DMS79 (cell line): ENCODE results near the gene RNASE7.
A peak's percentile ranks its signal among the peaks of the same experiment; 100 is the strongest.

ENCODE experiments used
- DNase-seq: peaks from one replicate; lab custom pipeline; 2025; lab: John Stamatoyannopoulos, UW

RNASE7 gene

DNA sequence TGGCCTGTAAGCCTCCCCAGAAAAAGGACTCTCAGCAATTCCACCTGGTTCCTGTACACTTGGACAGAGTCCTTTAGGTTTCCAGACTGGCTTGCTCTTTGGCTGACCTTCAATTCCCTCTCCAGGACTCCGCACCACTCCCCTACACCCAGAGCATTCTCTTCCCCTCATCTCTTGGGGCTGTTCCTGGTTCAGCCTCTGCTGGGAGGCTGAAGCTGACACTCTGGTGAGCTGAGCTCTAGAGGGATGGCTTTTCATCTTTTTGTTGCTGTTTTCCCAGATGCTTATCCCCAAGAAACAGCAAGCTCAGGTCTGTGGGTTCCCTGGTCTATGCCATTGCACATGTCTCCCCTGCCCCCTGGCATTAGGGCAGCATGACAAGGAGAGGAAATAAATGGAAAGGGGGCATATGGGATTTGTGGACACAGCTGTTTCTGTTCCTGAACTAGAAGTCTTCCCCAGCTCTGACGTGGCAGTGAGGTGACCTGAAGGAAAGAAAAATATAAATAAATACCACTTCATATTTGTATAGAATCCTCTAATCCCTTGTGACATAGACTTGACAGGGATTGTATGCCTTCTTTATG, 1.3 kb downstream of the RNASE7 start:
- DNase-seq = no peak

- DNase-seq = peak; percentile 60
These were observed 1.9 kb downstream of the RNASE7 start for GRCh38 chr14:21043974-21044618.

DNA sequence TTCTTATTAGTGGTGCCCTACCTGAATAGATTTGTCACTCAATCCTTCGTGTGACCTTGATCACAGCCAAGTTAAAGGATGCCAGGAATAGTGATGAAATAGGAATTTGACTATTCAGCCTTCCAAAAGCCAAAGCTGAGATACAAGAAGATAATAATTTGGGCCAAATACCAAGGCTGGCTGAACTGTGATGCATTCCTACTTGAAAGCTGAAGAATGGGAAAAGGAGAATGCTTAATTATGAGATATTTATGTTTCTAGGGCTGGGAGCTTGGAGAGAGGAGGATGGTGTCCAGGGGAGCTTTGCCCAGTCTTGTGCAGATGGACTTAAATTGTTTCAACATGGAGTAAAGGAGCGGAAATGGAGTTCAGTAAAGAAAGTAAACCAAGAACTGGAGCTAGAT, 5.2 kb downstream of the RNASE7 start:
- DNase-seq = no peak

GRCh38 chr14:21048638-21049037, 6.5 kb downstream of the RNASE7 start:
- DNase-seq = no peak

- DNase-seq = no peak
These were observed 7.1 kb downstream of the RNASE7 start for GRCh38 chr14:21049271-21049673.

DNA sequence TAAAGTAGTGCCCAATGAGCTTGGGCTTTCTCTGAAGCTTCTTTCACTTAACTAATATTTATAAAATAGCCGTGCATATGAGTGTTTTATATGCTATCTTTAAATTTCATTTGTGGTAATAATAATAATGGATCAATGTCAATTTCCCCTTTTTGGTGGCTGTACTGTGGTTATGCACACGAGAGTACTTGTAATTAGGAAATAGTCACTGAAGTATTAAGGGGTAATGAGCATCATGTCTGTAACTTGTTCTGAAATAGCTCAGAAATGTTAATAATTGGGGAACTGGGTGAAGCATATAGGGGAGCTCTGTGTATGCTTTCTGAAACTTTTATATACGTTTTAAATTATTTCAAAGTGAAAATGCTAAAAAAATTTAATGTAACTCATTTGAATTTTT, 8.4 kb downstream of the RNASE7 start:
- DNase-seq = no peak

- DNase-seq = no peak
These were observed 11.3 kb downstream of the RNASE7 start for GRCh38 chr14:21053184-21054122.

DNA sequence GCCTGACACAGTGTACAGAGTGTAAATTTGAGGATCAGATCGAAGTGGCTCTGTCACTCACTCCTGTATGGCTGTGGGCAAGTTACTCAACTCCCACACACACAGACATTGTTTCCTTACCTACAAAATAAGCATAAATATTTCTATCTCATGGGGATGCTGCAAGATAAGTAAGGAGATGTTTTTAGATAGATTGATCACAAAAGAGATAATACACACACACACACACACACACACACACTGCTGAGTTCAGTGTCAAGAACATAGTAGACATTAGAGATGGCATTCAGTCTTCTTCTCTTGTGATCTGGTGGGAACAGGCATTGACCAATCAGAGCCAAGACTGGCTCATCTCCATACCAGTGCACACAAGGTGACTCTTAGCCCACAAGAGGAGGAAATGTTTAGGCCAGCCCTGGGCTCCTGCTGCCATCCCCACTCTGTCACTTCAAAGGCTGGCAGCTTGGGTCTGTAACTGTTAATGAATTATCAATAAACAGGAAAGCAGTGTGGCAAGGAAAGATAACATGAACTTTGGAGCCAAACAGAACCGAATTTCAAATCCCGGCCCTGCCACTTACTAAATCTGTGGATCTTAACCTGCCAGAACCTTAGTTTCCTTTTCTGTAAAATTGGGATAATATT, 12.1 kb downstream of the RNASE7 start:
- DNase-seq = no peak

DNA sequence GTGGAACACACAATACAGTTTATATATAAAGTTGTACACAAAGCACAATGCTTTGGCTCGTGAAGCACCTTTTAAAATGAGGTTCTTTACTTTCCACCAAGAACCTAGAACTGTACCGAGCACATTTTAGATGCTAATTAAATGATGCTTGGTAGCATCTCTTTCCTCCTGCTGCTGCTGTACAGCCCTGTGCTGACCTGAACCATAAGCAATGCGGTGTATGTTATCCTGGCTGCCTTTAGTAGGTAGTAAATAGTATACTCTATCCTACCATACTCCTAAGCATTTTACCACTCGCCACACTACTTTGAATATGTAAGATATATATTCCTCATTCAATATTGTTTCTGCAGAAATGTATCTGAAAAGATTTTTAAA, 12.6 kb downstream of the RNASE7 start:
- no peak for DNase-seq

GRCh38 chr14:21055432-21056117, 13.4 kb downstream of the RNASE7 start:
- no peak for DNase-seq

- no peak for DNase-seq
These were observed 14.5 kb downstream of the RNASE7 start for GRCh38 chr14:21056520-21057163.

- no peak for DNase-seq
These were observed 15.9 kb downstream of the RNASE7 start, which contains the start of gene RNASE8 for GRCh38 chr14:21057803-21058675. TSS of gene RNASE8 (plus strand) at chr14:21057822. CDS start at chr14:21057893, 71 bp downstream.

DNA sequence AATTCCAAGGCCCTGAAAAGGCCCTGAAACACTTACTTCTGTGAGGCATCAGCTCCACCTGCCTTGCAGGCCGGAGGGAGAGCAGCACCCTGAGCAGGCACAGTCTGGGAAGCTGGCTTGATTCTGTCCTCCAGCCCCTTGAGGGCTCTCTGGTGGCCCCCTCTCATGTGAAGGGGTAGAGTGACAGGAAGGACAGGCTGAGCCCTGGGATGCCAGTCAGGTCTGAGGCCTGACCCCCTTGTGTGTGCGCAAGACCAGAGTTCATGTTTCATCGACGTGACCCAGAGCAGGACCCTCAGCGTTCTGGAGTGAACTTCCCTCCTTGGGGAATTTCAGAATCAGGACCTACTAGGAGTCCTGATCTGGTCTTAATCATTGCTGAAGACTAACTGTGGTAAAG, 16.7 kb downstream of the RNASE7 start:
- DNase-seq = no peak

DNA sequence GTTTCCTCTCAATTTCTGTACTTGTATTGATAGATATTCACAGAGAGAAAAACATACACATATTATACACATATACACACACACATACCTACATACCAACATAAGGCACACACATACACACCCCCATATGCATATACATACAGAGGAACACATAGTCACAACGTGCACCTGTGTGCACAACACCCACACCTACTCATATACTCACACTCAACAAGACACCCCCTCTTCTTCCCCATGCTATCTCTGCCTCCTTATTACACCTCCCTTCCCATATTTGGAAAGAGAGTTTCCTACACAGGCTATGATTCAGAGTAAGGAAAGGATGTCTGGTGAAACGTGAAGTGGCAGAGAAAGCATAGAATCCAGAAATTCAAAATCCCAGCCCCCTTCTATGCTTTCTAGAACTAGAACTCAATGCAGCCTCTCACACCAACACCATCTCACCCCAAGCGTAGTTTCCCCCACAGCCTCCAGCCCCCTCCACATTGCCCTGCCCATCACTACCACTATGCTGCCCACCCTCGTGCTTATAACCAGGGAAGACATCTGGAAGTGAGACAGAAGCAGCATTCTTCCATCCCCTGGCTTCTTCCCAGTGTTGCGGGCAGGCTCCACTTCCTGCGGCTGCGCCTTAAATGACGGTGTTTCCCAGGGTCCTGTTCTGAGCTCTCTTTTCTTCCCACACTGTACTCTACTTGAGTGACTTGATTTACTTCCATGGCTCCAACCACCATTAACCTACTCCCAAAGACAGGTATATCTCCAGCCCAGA, 17.9 kb downstream of the RNASE7 start:
- no peak for DNase-seq

DNA sequence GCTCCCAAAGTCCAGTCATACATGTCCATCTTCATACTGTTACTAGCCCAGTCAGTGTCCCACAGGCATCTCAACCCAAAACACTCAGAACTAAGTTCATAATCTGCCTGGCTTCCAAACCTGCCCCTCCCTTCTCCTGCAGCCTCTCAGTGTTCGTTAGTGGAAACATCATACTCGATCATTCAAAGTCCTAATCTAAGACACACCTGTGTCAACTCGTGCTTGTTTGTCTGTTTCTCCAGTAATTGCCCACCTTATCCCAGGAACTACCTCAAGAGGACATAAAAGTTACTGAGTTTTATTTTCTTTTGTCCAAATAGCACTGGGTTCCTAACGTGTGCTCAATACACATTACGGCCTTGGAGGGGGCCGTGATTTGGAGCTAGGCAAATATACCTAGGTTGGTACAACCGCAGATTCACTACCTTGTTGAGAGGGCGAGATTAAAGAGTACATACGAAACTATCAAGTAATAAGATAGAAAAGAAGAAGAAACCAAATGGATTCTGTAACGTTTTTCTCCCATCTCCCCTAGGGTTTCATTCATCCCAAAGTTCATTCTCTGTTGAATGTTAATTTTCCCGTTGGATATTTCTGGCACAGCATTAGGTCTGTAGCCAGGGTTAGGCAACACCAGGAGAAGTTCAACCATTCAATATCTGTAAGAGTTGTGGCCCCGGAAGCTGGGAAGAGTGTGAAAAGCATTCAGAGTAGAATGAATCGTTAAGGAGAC, 18.6 kb downstream of the RNASE7 start:
- DNase-seq = no peak

- no peak for DNase-seq
These were observed 19.1 kb downstream of the RNASE7 start for GRCh38 chr14:21061347-21061668.

DNA sequence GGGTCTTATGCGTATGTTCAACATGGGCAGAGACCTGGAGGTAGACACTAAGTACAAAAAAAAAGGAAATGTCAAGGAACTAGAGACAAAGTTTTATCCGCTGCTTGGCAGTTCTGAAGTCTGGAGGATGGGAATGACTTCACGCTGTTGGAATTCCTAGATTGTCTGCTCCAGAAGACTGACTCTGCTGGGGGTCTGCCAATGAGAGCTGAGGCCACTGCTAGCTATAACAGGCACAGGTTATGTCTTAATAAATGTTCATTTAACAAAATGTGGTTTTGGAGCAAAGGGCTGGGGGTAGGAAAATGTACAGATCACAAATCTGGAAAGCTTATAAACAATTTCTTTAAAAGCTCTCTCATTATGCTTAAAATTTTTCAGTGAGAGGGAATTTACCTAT, 21.3 kb downstream of the RNASE7 start:
- no peak for DNase-seq

DNA sequence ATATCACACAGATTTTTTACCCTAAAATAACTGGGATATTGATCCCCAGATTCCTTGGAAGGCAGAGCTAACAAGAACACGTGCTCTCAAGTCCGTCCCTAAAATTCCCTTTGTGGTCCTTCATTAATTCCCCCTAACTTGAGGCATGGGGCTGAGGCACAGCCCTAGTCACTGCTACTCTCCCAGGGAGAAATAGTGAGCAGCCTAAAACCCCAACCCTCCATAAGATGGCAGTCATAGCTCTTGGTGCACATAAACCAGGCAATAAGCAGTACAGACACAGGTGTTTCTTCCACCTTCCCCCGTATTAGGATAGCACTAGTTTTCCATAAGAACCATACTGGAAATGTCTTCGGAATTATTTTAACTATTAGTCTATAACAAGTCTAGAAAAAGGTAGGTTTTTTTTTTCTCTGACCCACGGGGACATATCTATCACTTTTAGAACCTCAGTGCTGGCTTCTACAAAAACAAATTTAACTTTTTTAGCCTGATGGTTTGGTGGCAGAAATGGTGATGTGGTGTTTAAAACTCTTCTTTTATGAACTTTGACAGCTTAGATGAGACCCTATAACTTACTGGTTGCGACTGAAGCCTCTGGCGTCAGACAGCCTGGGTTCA, 24.8 kb downstream of the RNASE7 start:
- peak; percentile 21 for DNase-seq
